Measurements from ENCODE around the gene MAP4.

The MAP4 gene

DNA sequence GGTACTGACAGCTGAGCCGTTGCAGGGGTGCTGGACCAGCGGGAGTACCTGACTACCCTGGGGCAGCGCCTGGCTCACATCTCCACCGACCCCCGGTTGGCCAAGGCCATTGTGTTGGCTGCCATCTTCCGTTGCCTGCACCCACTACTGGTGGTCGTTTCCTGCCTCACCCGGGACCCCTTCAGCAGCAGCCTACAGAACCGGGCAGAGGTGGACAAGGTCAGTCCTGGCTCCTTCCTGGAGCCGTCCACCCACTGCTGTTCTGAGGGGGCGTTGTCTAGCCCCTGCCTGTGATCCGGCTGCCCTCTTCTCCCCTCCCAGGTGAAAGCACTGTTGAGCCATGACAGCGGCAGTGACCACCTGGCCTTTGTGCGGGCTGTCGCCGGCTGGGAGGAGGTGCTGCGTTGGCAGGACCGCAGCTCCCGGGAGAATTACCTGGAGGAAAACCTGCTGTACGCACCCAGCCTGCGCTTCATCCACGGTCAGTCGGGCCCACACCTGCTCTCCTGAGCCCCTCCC lies 167.6 kb downstream of the MAP4 start:
- in situ Hi-C loops (cut with HindIII; ENCODE audit: low sequenced_read_pairs): no loop called here

DNA sequence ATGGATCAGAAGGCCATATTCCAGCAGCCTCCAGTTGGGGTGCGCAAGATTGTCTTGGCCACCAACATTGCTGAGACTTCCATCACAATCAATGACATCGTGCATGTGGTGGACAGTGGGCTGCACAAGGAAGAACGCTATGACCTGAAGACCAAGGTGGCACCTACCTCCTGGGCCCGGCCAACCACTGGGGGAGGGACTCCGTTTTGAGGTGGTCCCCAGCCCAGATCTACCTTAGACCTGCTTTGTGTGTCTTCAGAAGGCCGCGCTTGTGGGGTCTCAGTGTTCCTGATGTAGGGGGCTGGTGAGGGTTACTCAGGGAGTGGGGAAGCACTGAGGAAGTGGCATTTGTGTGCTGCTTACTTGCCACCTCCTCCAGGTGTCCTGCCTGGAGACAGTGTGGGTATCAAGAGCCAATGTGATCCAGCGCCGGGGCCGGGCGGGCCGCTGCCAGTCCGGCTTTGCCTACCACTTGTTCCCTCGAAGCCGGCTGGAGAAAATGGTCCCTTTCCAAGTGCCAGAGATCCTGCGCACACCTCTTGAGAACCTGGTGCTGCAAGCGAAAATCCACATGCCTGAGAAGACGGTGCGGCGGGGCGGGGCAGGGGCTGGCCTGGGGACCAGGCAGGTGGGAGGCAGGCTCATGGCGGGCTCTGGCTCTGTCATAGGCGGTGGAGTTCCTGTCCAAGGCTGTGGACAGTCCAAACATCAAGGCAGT lies 168.3 kb downstream of the MAP4 start:
- in situ Hi-C loops (cut with HindIII; ENCODE audit: low sequenced_read_pairs): no loop called here

DNA sequence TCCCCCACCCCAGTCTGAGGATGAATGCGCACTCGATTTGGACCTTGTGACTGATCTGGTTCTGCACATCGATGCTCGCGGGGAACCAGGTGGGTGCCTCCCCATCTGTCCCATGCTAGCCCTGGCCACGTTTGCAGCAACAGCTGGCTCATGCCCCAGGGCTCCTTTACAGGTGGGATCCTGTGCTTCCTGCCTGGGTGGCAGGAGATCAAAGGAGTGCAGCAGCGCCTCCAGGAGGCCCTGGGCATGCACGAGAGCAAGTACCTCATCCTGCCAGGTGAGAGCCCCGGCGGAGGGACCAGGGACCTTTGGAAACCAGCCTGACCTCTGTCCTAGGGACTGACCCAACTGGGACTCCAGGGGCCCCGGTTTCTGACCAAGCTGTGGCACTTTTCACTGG lies 169.0 kb downstream of the MAP4 start:
- in situ Hi-C loops (cut with HindIII; ENCODE audit: low sequenced_read_pairs): no loop called here

DNA sequence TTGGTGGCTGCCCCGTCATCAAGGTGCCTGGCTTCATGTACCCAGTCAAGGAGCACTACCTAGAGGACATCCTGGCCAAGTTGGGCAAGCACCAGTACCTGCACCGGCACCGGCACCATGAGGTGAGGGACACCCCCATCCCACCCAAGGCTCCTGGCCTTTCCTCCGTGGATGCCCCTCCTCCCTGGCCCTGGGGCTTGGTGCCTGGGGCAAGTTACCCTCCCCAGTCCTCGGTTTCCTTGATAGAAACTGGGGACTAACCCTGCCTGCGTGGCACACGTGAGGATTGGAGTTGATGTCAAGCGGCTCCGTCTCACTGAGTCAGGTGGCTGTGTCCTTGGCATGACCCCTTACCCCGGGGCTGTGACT lies 169.4 kb downstream of the MAP4 start:
- in situ Hi-C loops (cut with HindIII; ENCODE audit: low sequenced_read_pairs): no loop called here

DNA sequence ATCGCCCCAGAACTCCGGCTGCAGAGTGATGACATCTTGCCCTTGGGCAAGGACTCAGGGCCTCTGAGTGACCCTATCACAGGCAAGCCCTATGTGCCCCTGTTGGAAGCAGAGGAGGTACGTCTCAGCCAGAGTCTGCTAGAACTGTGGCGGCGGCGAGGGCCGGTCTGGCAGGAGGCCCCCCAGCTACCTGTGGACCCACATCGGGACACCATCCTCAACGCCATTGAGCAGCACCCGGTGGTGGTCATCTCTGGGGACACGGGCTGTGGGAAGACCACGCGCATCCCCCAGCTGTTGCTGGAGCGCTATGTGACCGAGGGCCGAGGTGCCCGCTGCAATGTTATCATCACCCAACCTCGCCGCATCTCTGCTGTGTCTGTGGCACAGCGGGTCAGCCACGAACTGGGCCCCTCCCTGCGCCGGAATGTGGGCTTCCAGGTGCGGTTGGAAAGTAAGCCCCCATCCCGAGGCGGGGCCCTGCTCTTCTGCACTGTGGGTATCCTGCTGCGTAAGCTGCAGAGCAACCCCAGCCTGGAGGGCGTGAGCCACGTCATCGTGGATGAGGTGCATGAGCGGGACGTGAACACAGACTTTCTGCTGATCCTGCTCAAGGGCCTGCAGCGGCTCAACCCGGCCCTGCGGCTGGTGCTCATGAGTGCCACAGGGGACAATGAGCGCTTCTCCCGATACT lies 169.9 kb downstream of the MAP4 start:
- in situ Hi-C loops (cut with HindIII; ENCODE audit: low sequenced_read_pairs): no loop called here

DNA sequence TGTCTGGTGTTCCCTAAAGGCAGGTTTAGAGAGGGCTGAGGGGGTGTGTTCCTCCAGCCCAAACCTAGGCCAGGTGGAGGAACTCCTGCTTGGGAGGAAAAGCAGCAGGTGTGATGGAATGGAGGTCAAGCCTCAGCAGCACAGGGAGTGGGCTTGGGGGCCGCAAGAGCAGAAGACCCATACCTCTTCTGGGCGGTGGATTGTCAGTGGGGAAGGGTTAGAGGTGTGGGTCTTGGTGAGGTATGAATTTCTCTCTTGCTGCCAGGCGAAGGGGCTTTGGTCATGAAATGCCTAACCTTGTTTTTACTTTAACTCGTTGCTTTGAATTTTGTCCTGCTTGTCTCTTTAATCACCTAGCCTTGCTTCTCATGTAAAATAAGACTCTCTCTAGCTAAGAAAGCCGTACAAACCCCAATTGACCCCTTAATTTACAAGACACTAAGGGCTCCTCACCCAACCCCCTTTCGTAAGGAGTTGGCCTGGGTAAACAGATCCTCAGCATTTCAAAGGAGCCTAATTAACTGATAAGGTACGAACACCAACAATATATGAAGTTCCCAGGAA lies 174.3 kb downstream of the MAP4 start:
- in situ Hi-C loops (cut with HindIII; ENCODE audit: low sequenced_read_pairs): no loop called here

DNA sequence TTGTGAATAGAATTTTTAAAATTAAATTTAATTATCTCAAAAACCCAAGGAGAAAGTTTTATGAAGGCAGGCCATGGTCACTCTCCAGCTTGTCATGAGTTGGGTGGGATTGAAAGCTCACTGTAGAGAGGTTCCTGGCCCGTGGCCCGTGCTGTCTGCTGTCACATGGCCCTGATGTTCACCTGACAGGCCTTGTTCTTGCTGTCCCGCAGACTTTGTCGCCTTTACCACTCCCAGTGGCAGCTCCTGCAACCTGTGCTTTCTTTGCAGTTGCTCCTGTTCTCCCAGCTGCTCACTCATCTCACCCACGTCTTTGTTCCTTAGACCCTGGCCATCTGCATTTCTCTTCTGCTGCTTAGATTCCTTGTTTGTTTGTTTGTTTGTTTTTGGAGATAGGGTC lies 177.7 kb downstream of the MAP4 start:
- in situ Hi-C loops (cut with HindIII; ENCODE audit: low sequenced_read_pairs): no loop called here

DNA sequence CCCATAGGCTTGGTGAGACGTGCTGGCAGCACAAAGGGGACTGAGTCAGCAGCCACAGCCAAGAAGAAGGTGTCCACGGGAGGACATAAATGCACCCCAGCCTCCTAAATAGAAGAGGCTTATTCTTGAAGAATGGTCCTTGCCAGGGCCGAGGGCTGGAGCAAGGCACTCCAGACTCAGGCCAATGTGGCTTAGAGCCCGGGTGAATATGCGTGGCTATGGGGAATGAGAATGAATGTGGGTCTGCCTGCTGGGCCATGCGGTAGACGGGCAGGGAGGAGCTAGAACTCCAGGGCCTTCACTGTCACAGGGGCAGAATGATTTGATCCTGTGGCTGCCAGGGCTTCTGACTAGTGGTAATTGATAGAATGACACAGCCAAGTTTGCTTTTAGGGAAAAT lies 179.2 kb downstream of the MAP4 start:
- in situ Hi-C loops (cut with HindIII; ENCODE audit: low sequenced_read_pairs): no loop called here

DNA sequence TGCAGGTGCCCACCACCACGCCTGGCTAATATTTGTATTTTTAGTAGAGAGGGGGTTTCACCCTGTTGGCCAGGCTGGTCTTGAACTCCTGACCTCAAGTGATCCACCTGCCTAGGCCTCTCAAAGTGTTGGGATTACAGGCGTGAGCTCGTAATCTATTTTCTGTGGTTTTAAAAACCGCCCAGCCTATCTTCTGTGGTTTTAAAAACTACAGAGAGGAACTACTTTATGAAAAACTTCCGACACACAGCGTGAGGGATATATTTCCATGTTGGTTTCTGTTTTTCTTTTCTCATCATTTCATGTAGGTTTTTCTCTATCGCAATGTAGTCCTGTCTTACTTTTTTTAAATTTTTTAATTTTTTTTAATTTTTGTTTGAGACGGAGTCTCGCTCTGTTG lies 186.7 kb downstream of the MAP4 start:
- in situ Hi-C loops (cut with HindIII; ENCODE audit: low sequenced_read_pairs): loop anchor here (5.0 kb wide), 3 partner anchors 63 to 163 kb away; no protein-coding TSS in a partner anchor

DNA sequence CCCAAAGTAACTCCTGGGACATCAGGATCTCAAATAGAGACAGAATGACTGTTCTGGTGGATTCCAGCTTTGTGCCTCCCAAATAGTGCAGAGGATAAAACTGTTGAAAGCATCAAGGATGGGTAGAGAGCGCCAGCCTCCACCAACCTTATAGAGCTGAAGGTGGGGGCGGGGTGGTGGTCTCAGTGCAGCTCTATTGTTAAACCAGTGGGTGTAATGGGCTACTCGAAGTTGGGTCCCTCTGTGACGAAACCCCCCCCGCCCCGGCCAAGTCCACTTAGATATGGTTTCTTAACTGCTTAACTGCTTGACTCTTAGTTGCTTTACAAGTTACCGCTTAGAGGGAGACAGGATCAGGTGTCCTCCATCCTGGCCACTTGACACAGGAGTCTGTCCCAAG lies 190.6 kb downstream of the MAP4 start:
- in situ Hi-C loops (cut with HindIII; ENCODE audit: low sequenced_read_pairs): loop anchor here (5.0 kb wide), 3 partner anchors 67 to 167 kb away; no protein-coding TSS in a partner anchor

DNA sequence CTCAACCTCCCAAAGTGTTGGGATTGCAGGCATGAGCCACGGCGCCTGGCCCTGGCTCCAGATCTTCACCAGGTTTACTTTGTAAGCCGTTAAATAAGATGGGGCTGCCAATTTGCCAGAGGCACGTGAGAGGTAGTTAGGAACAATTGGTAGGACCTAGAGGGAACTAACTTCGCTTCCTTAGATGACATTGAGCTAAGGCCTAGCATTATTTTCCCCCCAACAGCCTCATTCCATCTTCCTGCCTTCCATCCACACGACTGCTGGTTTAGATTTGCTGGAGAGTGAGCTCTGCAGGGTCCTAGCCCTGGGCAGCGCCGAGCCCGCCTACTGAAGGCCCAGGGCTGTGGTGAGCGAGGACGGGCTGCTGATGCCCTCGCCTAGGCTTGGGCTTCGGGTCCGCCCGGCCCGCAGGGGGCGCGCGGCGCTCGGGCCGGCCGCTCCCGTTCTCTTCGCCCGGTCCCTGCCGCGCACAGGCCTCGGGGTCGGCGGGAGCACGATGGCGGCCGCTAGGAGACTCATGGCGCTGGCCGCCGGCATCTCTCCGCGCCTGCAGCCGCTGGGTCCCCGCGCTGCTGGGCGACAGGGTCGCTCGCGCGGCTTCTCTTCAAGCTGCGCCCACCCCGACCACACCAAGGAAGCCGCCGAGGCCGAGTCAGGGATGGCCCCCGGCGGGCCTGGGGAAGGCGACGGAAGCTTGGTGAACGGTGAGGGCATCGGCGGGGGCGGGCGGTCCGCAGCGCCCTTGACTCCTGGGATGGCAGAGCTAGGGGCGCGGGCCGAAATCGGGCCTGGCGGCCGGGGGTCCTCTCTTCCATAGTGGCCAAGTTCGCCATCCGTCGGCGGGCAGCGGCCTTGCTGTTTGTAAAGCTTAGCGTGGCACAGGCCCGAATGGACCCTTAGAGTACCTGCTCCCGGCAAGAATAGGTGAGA lies 191.4 kb downstream of the MAP4 start:
- in situ Hi-C loops (cut with HindIII; ENCODE audit: low sequenced_read_pairs): loop anchor here (5.0 kb wide), 3 partner anchors 67 to 167 kb away; no protein-coding TSS in a partner anchor

DNA sequence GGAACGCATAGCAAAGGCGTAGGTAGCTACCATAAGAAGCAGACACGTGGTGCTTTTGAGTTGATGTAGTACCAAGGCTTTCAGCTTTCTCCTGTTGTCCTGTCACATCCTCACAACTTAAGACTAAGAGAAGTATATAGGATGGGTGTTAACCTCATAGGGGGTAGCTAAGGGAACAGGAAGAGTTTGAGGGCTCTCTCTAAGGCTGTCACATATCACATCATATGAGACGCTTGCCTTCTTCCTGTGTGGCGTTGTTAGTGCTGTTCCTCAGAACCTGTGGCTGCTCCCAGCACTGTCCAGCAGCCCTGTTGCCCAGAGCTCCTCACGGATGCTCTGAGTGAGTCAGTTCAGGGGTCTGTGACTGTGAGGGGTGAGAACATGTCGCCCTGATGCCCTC lies 198.6 kb downstream of the MAP4 start:
- in situ Hi-C loops (cut with HindIII; ENCODE audit: low sequenced_read_pairs): loop anchor here (5.0 kb wide), 1 partner anchor 340 kb away; no protein-coding TSS in a partner anchor

DNA sequence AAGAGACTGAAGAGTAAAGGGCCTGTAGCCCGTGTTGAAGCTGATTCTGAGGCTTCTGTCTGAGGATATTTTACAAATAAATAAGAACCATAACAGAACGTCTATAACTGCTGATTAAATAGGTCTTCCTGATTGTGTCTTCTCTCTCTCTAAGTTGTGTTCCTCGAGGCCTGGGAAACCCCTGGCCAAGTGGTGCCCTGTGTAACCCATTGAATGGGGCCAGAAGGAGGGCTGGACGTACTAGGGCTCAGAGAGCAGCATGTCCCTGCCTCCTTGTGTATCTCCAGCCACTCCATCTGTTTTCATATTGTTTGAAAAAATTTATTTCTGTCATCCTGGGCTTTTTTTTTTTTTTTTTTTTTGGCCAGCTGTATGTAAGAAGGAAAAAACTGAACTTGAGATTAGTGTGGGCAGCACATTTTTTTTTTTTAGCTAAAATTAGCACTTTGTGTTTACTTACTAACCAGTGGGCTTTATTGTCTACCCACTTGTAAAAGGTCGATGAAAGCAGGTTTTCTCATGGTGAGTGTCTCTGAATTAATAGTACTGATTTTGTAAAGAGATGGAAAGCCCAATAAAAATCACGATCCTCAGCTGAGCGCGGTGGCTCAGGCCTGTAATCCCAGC lies 202.6 kb downstream of the MAP4 start:
- in situ Hi-C loops (cut with HindIII; ENCODE audit: low sequenced_read_pairs): no loop called here

DNA sequence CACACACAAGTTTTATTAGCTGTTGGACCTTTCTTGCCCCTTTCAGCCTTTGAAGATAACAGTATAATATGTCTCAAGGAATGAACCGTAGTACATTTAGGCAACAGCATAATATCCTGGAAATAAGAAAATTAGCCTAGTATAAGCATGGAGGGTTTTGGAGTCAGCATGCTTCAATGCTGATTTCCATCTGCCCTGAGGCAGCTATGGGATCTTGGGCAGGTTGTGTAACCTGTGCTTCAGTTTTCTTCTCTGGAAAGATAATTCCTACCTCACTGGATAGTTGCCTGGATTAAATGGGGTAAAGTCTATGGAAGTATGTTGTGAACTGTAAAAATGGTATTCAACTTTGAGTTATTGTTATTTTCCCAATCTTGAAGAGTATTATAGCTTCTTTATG lies 211.6 kb downstream of the MAP4 start:
- in situ Hi-C loops (cut with HindIII; ENCODE audit: low sequenced_read_pairs): no loop called here

DNA sequence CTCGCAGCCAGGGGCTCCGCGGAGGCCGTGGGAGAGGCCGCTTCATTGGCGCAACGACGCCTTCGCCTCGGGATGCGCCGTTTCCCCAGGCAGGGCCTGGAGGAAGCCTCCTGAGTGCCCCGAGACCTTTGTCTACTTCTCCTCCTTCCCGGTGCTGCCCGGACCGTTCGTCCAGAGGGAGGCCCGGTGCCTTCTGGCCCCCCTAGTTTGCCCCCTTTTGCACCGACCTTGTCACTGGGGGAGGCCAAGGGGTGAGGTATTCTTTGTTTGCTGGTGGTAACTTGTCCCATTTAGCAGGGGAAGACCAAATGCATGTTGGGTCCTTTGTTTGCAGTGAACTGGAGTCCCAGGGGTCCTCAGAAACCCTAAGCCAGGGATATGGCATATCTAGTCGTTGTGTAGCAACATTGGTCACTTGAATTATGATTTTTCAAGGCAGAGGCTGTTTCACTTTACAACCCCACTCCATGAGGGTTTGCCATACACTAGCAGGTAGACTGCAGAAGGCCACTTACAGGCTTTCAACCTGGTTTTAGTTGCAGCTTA lies 212.7 kb downstream of the MAP4 start:
- in situ Hi-C loops (cut with HindIII; ENCODE audit: low sequenced_read_pairs): no loop called here

DNA sequence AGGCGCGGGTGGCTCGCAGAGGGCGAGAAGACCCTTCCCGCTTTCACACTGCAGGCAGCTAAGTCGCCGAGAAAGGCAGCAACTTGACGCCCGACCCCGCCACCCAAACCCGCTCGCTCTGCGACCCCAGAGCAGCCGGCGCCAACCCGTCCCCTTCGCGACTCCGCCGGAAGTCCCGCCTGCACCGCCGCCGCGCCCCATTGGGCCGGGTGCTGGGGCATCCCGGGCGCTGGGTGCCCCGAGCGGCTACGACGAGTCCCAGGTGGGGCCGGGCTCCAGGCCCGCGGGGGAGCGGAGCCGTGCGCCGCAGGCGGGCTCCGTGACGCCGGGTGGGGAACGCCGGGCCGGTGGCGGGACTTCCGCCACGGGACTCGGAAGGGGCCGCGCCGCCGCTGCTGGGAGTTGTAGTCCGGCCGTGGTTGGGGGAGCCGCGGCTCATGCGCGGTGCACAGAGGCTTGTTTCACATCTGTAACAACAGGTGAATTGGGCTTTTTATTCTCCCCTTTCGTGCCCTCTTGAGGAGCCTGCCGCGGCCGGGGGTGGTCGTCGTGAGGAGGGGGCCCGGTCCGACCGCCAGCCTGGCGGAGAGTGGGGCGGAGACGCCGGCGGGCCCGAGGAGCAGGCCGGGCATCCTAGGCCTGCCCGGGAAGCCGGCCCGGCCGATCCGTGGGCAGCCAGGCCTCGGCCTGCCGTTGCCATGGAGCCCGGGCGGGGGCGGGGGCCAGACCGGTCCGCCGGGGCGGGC lies 213.3 kb downstream of the MAP4 start, which contains the start of gene DHX30:
DHX30 (plus strand) TSS at position 405 of the 746 bp plus-strand sequence. CDS start 7,546 bp downstream, outside the sequence.
- in situ Hi-C loops (cut with HindIII; ENCODE audit: low sequenced_read_pairs): no loop called here

All from endothelial cell of hepatic sinusoid (primary cell).